Esophagus mucosa (tissue), 1 donor: ENCODE results near the gene IMPA2. TPM values are rescaled to one million over a fixed set of nuclear protein-coding genes. Genes with fewer than 3 reads are reported as not detected.
"Not testable (repeated sequence)": the region's sequence is repeated elsewhere in the genome, so short reads cannot be mapped to it uniquely, and the experiment has no call there.

ENCODE experiments used
- ATAC-seq: fragments of 200-7000 bp; cut with Tn5 transposase; one replicate; pipeline ENCODE4 v1.9.1; 2020
- total RNA-seq: library from RNA; stranded (reverse); gene quantifications from one replicate; pipeline ENCODE4 v1.2.4, GENCODE V29; 2023
- donor health status: DM: yes; HTN: yes; CAD: no.

The IMPA2 gene
- total RNA-seq, 1 donor from 2014 or later: 140 TPM

DNA sequence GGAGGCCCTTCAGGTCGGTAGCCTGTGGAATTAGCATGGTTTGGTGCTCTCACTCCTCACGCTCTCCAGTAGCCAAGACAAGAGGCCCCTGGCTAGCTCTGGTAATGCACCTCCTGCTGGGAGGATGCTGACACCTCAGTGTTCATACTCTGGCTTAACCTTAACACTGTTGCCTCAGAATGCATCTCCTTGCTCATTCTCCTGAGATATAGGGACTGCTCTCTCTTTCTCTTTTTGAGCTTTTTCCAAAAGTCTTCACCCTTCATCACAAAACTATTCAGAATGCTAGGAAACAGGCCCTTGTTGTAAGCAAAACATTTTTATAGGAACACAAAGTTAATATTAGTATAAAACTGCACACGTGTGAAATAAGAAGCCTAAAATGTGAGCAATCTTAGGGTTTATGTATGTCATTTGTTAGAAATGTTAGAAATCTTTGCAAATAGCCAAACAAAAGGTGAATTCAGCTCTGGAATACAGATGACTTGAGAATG lies 17.3 kb upstream of the IMPA2 start:
- peak; percentile 38 for ATAC-seq

DNA sequence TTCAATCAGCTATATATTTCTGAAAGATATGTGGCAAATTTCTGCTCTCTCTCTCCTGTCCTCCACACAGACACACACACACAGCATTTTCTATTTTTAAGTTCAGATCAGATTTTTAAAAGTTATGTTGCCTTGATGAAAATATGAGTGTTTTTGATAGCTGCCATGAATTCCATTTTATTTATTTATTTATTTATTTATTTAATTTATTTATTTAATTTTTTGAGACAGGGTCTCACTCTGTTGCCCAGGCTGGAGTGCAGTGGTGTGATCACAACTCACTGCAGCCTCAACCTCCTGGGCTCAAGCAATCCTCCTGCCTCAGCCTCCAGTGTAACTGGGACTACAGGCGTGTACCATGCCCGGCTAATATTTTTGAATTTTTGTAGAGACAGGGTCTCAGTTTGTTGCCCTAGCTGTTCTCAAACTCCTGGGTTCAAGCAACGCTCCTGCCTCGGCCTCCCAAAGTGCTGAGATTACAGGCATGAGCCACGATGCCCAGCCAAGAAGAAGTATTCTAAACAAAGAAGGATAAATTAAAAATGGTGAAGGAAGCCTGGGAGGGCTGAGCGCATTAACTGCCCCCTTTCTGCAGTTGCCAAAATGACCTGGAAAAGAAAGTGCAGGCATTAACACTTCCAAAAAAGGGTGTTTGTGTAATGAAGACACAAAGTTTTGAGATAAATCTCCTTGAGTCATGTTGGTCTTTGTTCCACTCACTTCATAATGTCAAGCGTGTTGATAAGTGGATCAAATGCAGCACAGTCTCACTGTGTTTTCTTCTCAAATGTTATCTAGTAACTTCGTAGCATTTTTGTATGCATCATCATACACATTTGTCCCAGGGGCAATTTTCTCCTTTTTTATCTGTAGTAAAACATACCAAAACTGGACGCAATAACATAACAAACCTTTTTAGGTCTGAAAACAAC lies 11.1 kb upstream of the IMPA2 start:
- no peak for ATAC-seq

DNA sequence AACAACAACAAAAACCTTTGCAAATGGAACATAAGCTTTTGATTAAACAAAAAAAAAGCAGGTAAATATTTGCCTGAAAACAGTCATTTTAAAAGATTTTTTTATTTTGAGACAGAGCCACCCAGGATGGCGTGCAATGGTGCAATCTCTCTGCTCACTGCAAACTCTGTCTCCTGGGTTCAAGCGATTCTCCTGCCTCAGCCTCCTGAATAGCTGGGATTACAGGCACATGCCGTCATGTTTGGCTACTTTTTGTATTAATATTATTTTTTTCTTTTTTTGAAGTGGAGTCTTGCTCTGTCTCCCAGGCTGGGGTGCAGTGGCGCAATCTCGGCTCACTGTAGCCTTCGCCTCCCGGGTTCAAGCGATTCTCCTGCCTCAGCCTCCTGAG lies 10.5 kb upstream of the IMPA2 start:
- not testable (repeated sequence) for ATAC-seq

DNA sequence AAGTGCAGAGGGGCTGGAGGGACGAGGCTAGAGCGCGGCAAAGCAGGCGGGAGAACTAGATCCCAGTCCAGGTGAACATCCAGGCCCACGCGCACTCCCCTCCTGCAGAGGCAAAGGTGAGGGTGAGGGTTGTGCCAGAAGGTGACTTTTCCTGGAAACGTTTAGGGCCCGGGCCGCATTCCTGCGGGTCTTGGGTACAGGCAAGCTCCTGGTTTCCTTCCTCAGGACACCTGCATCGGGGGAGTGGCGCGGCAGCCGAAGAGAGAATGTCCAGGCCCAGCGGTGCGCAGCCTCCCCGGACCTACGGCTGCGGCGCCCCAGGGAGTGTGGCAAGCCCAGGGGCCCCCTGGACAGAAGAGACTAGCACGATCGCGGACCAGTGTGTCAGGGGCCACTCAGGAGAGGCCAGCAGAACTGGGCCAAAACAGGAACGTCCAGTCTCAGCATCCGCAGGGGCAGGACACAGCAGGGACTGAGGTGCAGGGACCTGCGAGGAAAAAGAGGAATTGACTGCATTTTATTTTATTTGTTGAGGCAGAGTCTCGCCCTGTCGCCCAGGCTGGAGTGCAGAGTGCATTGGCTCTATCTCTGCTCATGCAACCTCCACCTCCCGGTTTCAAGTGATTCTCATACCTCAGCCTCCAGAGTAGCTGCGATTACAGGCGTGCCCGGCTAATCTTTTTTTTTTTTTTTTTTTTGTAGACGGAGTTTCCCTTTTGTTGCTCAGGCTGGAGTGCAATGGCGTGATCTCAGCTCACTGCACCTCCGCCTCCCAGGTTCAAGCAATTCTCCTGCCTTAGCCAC lies 8.7 kb upstream of the IMPA2 start:
- ATAC-seq: peak; percentile 19

GRCh38 chr18:11974741-11975325 lies 6.5 kb upstream of the IMPA2 start:
- no peak for ATAC-seq

DNA sequence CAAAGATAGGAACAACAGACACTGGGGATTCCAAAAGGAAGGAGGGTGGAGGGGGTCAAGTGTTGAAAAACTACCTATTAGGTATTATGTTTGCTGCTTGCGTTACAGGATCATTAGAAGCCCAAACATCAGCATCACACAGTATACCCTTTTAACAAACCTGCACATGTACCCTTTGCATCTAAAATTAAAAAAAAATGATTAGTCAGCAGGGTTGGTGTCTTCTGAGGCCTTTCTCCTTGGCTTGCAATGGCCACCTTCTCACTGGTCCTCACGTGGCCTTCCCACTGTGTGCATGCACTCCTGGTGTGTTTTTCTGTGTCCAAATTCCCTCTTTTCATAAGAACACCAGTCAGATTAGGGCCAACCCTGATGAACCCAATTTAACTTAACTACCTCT lies 5.6 kb upstream of the IMPA2 start:
- ATAC-seq: no peak

DNA sequence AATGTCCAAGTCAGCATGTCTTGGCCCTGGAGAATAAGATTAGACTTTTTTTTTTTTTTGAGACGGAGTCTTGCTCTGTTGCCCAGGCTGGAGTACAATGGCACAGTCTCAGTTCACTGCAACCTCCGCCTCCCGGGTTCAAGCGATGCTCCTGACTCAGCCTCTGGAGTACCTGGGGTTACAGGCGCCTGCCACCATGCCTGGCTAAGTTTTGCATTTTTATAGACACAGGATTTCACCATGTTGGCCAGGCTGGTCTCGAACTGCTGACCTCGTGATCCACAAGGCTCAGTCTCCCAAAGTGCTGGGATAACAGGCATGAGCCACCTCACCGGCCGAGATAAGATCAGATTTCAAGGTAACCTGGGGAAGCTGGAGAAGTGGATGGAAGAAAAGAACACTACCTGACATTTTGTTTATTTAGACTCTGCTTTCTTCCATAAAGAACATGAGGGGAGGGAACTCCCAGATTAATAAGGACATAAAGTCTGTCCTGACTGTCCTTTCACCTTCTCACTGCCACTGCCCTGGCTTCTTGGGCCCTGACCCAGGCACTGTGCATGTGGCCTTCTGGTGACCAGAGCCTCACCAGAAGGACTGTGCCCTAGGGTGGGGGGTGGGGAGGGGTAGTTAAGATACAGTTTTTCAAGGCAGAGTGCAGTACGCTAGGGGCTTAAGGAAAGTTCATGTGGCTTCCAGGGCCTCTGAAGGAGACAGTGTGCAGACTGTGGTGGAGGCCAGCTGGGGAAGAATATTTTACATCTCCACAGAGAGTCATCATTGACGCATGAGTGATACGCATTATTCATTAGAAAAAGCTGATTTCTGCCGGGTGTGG lies 4.8 kb upstream of the IMPA2 start:
- no peak for ATAC-seq

DNA sequence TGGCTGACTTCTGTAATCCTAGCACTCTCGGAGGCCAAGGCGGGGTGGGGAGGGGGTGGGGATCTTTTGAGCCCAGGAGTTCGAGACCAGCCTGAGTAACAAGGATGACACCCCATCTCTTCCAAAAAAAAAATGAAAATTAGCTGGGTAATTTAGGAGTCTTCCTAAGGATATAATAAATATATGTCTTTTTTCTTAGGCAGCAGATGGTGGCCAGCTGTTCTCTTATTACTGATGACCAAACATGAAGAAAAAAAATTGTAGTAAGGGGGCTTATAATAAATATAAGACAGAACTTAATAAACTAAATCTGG lies 4.2 kb upstream of the IMPA2 start:
- no peak for ATAC-seq

- ATAC-seq: no peak
Measured at GRCh38 chr18:11978956-11979355, 2.4 kb upstream of the IMPA2 start.

GRCh38 chr18:11980163-11980493 lies 1.2 kb upstream of the IMPA2 start:
- no peak for ATAC-seq

GRCh38 chr18:11980494-11981191 lies 664 bp upstream of the IMPA2 start:
- peak; percentile 96 for ATAC-seq

DNA sequence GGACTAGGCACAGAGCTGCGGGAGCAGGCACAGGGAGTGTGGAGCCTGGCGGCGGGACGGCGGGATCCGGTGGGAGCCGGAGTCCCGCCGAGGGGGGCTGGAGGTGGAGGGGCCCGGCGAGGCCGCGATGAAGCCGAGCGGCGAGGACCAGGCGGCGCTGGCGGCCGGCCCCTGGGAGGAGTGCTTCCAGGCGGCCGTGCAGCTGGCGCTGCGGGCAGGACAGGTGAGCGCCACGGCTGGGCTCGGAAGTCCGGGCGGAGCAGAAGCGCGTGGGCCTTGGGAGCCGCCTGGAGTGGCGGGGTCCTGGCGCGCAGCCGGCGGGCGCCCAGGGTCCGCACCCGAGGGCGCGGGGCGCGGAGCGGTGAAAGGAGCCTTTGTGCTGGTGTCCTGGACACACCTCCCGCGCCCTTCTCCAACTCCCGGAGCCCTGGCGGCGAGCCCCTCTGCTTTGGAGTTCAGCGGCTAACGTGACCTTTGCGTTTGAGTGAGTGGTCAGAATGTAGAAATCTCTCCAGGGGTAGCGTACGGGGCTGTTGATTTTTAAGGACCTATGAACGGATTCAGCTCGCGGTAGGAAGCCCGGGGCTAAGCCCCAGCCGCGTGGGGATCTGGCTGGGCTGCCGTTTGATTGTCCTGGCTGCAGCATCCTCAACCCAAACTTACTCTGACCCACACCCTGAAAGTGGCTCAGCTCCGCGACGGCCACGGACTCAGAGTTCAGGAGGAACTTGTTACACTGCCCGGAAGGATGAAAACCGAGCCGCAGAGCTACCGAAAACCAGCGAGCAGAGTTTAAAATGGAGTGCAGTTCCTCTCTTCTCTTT lies 448 bp downstream of the IMPA2 start:
- peak; percentile 12 for ATAC-seq

DNA sequence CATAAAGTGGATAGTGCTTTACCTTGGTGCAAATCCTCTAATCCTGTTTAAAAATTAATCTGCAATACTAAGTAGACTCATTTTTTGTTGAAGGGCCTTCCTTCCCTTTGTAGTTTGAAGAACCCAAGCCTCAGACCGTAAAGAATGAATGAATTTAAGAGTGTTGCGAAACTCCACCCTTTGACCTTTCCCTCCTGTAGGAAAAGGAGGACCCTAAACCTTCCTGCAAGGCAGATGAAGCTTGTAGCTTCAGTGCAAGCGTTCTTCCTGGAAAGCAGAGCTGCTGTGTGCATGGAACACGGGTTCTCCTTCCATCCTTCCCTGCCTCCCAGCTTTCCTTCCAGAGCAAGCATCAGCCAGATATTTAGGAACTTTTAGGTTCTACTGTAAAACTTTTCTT lies 1.7 kb downstream of the IMPA2 start:
- no peak for ATAC-seq

- ATAC-seq: no peak
Measured at GRCh38 chr18:11983592-11983991, 2.3 kb downstream of the IMPA2 start.

DNA sequence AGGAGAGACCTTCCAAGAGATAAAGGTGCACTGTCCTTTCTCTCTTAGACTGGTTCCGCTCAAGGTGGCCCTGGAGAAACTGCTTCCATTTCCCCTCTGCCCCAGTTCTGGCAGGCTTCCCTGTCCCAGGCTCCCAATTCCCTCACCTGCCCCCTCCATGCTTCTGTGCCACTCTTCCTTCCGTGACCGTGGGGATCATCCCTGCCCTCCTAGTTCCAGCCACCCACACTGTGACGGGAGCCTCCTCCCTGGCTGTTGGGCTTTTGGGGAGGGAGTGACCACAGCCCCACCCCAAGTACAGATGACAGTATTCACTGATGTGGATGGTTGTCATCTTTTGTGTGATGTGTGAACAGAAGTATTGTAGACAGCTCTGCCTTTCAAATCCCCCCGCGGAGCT lies 2.8 kb downstream of the IMPA2 start:
- ATAC-seq: no peak

DNA sequence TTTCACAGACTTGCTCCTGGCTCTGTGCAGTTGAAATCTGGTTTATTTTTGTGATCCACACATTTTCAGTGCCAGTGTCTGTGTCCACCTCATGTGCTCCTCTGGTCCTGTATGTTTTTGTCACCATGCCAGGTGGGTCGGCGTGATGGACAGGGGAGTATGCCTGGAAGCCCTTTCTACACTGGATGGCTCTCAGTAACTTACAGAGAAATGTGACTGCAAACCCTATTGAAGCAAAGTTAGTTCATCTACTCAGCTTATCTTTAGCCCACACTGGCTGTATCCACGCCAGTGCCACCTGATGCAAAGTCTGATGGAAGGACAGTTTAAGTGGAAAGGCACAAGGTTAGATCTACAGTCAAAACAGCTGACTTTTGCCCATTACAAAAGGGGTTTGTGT lies 4.3 kb downstream of the IMPA2 start:
- ATAC-seq: no peak

DNA sequence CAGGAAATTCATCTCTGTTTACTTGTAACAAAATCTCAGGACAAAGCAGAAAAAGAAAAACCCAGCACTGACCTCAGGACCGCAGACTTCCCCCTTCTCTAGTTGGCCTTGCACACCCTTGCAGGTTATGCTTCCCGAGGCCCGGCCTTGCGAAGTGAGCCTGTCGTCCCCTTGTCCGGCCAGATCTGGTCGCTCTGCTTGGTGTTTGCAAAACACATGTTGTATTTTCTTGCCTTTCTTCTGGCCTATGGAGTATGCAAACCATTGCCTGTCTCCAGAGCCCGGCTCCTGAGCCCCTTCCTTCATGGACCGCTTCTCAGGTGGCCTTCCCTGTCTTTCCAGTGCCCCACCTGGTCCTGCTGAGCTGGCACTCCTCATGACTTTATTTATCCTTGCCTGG lies 4.8 kb downstream of the IMPA2 start:
- ATAC-seq: no peak

DNA sequence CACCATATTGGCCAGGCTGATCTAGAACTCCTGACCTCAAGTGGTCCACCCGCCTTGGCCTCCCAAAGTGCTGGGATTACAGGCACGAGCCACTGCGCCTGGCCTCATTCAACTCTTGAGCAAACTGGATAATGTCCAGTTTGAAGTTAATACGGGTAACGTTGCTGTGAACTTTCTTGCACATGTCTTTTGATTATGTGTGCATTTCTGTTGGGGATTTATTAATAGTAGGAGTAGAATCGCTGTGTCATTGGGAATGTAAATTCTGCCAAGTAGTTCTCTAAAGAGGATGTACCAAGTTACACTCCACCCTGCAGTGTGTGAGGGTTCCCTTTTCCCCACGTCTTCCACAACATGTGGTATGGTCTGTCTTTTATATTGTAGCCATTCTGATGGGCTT lies 6.2 kb downstream of the IMPA2 start:
- ATAC-seq: peak; percentile 35

DNA sequence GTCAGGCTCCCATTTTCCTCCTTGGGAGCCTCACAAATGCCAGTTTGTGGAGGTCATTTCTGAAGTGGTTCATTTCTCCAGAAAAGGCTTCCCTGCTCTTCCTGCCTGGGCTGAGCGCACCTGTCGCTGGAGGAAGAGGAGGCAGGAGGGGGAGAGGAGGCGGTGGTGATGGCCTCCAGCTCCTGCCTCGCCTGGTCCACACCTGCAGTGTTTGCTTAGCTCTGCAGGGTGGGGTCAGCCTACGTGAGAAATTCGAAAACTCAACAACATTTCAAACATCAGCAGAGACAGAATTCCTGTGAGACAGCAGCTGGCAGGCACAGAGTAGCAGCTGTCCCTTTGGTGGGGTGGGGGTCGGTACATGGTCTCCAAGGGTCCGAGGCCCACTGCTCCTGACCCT lies 7.9 kb downstream of the IMPA2 start:
- ATAC-seq: peak; percentile 30

DNA sequence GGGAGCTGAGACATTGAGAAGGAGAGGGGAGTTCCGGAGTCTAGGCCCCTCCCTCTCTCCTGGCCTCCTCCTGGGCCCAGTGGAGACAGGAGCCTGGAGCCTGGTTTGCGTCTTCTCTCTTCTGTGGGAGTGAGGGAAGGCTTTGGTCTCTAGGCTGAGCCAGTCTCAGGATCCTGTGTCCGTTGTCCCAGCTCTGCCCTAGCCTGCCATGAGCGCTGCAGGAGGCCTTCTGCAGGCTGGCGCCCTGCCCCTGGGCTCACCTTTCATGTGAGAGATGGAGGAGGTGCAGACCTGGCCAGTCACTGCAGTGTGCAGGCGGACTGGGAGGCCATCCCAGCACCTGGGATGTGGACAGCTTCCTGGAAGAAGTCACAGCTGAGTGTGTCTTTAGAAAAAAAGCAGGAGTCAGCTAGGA lies 8.7 kb downstream of the IMPA2 start:
- ATAC-seq: peak; percentile 46

DNA sequence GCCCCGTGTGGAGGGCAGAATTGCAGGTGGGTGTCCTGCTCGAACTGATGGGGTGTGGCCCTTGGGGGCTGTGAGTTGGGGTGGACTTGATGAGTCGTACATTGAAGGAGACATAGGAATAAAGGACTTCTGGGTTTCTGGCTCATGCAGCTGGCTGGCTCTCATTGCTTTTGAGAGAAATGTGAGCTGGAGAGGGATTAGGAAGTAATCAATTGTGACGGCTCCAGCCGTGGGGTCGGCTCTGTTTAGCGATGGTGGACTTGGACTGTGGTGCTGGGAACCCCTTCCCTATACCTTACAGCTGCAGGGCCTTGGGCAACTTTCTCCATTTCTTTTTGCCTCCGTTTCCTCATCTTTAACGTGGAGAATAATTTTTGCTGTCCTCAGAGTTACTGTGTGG lies 9.2 kb downstream of the IMPA2 start:
- ATAC-seq: no peak
